Sigmoid colon (tissue), 4 donors: ENCODE measurements around the gene NANOS2.

Experiments used
- POLR2A ChIP-seq, 2 donors: fragments of 450-650 bp; IDR thresholded peaks; one replicate each; pipeline ENCODE4 v1.6.1; 2016; ENCODE audit warnings: antibody characterized with exemption in 2 of 2, mild to moderate bottlenecking in 2 of 2, moderate library complexity in 2 of 2
- POLR2AphosphoS5 ChIP-seq, 4 donors: sonication (generic); formaldehyde crosslinking; IDR thresholded peaks; one replicate each; pipeline ENCODE4 v1.6.1; 2017; ENCODE audit warnings: antibody characterized with exemption in 4 of 4
- TF ChIP-seq, protein P1 (sequence below), 4 experiments: fragments of 450-650 bp in 3 of 4; fragments of 200-600 bp in 1 of 4; IDR thresholded peaks; one replicate each; pipeline ENCODE4 v1.5.1; 2016 to 2019; ENCODE audit warnings: antibody characterized with exemption in 4 of 4, mild to moderate bottlenecking in 3 of 4, moderate library complexity in 2 of 4

DNA sequence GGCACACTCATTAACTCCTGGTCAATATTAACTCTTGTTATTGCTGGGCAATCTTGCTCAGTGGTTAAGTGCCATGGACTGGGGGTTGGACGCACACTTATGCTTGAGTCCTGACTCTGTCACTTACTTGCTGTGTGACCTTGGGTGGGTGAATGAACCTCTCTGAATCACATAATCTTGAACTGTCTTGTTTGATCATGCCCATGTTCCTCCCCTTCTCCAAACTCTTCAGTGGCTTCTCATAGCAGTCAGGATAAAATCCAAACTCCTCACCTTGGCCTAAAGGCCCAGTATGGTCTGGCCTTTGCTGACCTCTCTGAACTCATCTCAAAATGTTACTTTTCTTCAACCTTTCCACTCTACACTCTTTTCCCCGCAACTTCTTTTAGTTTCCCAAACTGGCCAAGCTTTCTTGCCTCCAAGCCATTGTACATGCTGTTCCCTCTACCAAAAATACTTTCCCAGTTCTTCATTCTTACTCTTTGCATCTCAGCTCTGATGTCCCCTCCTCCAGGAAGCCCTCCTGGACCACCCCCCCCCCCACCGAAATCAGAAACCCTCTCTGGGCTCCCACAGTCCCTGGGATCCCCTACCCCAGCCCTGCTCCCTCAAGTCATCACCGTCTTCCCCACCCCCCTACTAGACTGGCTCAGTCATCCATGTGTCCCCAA, 14.5 kb downstream of the NANOS2 start:
- TF ChIP-seq POLR2AphosphoS5 (IDR thresholded peaks at IDR 0.05): no peak
- TF ChIP-seq, protein P1, sequence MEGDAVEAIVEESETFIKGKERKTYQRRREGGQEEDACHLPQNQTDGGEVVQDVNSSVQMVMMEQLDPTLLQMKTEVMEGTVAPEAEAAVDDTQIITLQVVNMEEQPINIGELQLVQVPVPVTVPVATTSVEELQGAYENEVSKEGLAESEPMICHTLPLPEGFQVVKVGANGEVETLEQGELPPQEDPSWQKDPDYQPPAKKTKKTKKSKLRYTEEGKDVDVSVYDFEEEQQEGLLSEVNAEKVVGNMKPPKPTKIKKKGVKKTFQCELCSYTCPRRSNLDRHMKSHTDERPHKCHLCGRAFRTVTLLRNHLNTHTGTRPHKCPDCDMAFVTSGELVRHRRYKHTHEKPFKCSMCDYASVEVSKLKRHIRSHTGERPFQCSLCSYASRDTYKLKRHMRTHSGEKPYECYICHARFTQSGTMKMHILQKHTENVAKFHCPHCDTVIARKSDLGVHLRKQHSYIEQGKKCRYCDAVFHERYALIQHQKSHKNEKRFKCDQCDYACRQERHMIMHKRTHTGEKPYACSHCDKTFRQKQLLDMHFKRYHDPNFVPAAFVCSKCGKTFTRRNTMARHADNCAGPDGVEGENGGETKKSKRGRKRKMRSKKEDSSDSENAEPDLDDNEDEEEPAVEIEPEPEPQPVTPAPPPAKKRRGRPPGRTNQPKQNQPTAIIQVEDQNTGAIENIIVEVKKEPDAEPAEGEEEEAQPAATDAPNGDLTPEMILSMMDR (IDR thresholded peaks at IDR 0.05): no peak
- no peak for TF ChIP-seq POLR2A (IDR thresholded peaks at IDR 0.05)
